ENCODE measurements around the gene TBX15.

DNA sequence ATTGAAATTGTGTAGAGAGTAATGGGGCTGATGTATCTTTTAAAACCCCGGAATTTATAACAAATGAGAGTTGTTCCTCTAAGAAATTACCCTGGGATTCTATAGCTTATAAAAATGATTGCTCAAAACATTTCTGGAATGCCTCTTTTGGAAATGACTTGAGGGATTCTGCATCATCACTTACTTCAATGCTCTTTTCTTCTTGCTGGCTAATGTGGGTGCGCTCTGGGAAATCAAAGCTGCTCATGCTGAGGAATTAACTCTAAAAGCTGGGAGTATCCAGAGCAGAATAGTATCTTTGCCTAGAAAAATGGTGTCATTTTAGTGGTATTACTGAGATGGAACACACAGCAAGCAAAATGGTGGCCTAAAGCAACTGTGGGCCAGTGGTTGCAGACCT lies 23.0 kb upstream of the TBX15 start:
- TF ChIP-seq, protein P1, sequence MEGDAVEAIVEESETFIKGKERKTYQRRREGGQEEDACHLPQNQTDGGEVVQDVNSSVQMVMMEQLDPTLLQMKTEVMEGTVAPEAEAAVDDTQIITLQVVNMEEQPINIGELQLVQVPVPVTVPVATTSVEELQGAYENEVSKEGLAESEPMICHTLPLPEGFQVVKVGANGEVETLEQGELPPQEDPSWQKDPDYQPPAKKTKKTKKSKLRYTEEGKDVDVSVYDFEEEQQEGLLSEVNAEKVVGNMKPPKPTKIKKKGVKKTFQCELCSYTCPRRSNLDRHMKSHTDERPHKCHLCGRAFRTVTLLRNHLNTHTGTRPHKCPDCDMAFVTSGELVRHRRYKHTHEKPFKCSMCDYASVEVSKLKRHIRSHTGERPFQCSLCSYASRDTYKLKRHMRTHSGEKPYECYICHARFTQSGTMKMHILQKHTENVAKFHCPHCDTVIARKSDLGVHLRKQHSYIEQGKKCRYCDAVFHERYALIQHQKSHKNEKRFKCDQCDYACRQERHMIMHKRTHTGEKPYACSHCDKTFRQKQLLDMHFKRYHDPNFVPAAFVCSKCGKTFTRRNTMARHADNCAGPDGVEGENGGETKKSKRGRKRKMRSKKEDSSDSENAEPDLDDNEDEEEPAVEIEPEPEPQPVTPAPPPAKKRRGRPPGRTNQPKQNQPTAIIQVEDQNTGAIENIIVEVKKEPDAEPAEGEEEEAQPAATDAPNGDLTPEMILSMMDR (IDR thresholded peaks at IDR 0.05 in 8 of 11, conservative IDR thresholded peaks at IDR 0.05 in 3 of 11): no peak
- TF ChIP-seq POLR2A (IDR thresholded peaks at IDR 0.05) (no peak), POLR2AphosphoS5 (IDR thresholded peaks at IDR 0.05) (no peak)

Measured in spleen (tissue), 7 donors.